PC-9 (cell line): ENCODE measurements around the gene UCN2. TPM values are rescaled to one million over a fixed set of nuclear protein-coding genes. Genes with fewer than 3 reads are reported as not detected.

Source experiments
- BruUV-seq: library from RNA; stranded (reverse); fragments of 400-500 nt; replicated peaks from 2 replicates; lab custom pipeline; 2021; lab: Mats Ljungman, UMichigan
- CTCF ChIA-PET: fragments of 300-600 bp; sonication (Branson Sonifier 250); formaldehyde crosslinking; loops from one replicate; lab custom pipeline; 2022; ENCODE audit warnings: antibody characterized with exemption; lab: Charles Lee
- POLR2A ChIA-PET: fragments of 300-600 bp; sonication (Branson Sonifier 250); formaldehyde crosslinking; loops from one replicate; lab custom pipeline; 2022; ENCODE audit warnings: antibody characterized with exemption; ENCODE audit not compliant: unreplicated experiment; lab: Charles Lee
- DNase-seq, 2 experiments: peaks; one replicate each; pipeline versions ENCODE4 v3.0.0 to v3.0.0-alpha.2; 2015 to 2022; ENCODE audit warnings: mixed read lengths in 1 of 2
- H2AFZ ChIP-seq: fragments of 200-600 bp; sonication (generic); 2 replicates; pipeline ENCODE4 v1.8.1; 2017; ENCODE audit warnings: antibody characterized with exemption
- H3F3A ChIP-seq: fragments of 200-600 bp; sonication (generic); 2 replicates; pipeline ENCODE4 v1.8.1; 2017; ENCODE audit warnings: antibody characterized with exemption, mild to moderate bottlenecking, low read depth; ENCODE audit not compliant: insufficient read depth
- H3K27ac ChIP-seq: fragments of 200-600 bp; sonication (generic); 2 replicates; pipeline ENCODE4 v1.6.1; 2016; ENCODE audit warnings: mixed run types
- H3K27me3 ChIP-seq: fragments of 200-600 bp; sonication (generic); 2 replicates; pipeline ENCODE4 v1.6.1; 2016; ENCODE audit warnings: low read depth, mixed run types; ENCODE audit not compliant: insufficient read depth
- H3K36me3 ChIP-seq: fragments of 200-600 bp; sonication (generic); 2 replicates; pipeline ENCODE4 v1.6.1; 2016; ENCODE audit warnings: low read depth, mixed run types
- H3K4me1 ChIP-seq: fragments of 200-600 bp; sonication (generic); replicated peaks from 2 replicates; pipeline ENCODE4 v1.6.1; 2016; ENCODE audit warnings: mixed run types; ENCODE audit not compliant: insufficient read depth
- H3K4me2 ChIP-seq: fragments of 200-600 bp; sonication (generic); 2 replicates; pipeline ENCODE4 v1.6.1; 2017; ENCODE audit warnings: mixed run types
- H3K4me3 ChIP-seq: fragments of 200-600 bp; sonication (generic); 2 replicates; pipeline ENCODE4 v1.6.1; 2016; ENCODE audit warnings: mixed run types
- H3K79me2 ChIP-seq: fragments of 200-600 bp; sonication (generic); 2 replicates; pipeline ENCODE4 v1.6.1; 2017; ENCODE audit warnings: low read depth, mixed run types
- H3K9me2 ChIP-seq: fragments of 200-600 bp; sonication (generic); 2 replicates; pipeline ENCODE4 v1.8.1; 2017; ENCODE audit warnings: mild to moderate bottlenecking; ENCODE audit not compliant: insufficient read depth
- H3K9me3 ChIP-seq: fragments of 200-600 bp; sonication (generic); 2 replicates; pipeline ENCODE4 v1.8.1; 2016; ENCODE audit warnings: low read depth; ENCODE audit not compliant: insufficient read depth
- H4K20me1 ChIP-seq: fragments of 200-600 bp; sonication (generic); 2 replicates; pipeline ENCODE4 v1.8.1; 2017; ENCODE audit not compliant: insufficient read depth
- CTCF ChIP-seq: fragments of 200-600 bp; sonication (generic); conservative IDR thresholded peaks from 2 replicates; pipeline ENCODE4 v1.6.1; 2017; ENCODE audit warnings: mixed run types, antibody characterized with exemption, mild to moderate bottlenecking, moderate library complexity
- EZH2 ChIP-seq: fragments of 200-600 bp; sonication (generic); IDR thresholded peaks from 2 replicates; pipeline ENCODE4 v1.8.0; 2017; ENCODE audit warnings: antibody characterized with exemption, low read depth
- intact Hi-C: fragments of 100-400 bp; cut with micrococcal nuclease; formaldehyde crosslinking; loops from one replicate; pipeline ENCODE4 v1.10.0; 2022; ENCODE audit not compliant: unreplicated experiment
- total RNA-seq: library from RNA; stranded (reverse); gene quantifications from 2 replicates; pipeline ENCODE4 v1.2.3, GENCODE V29; 2021

Gene UCN2
- total RNA-seq, 1 experiment from 2014 or later, result 2.8 TPM

- Histone ChIP-seq H3F3A (peaks cover 36% of the 10 kb centered on the region), H3K27ac (no peak overlapping the region), H3K36me3 (no peaks in the 10 kb centered on the region; the same call in 1 of the 2 replicates), H3K4me3 (no peak overlapping the region), H3K79me2 (no peaks in the 10 kb centered on the region), H3K9me2 (no peaks in the 10 kb centered on the region), H3K9me3 (no peaks in the 10 kb centered on the region), H3K4me1 (peaks cover 42% of the 10 kb centered on the region), H3K27me3 (no peaks in the 10 kb centered on the region), H4K20me1 (no peaks in the 10 kb centered on the region), H2AFZ (no peak overlapping the region), H3K4me2 (no peak overlapping the region)
- ChIA-PET POLR2A (no interaction called here), CTCF (no interaction called here)
- no peak for DNase-seq
- TF ChIP-seq EZH2, result no peak
- TF ChIP-seq CTCF, result no peak
- intact Hi-C loops, result loop anchor here (5.0 kb wide), 2 partner anchors 63 to 132 kb away; partner anchors contain the start of gene CELSR3
- no TSS peak for BruUV-seq
Measured at GRCh38 chr3:48599509-48600285, 36.1 kb upstream of the UCN2 start.

- H3K27me3 ChIP-seq, result no peaks in the 10 kb centered on the region
- no peak overlapping the region for H3K4me2 ChIP-seq
- H3K36me3 ChIP-seq, result no peaks in the 10 kb centered on the region; the same call in 1 of the 2 replicates
- CTCF ChIA-PET, result no interaction called here
- no peaks in the 10 kb centered on the region for H3K9me3 ChIP-seq
- no peaks in the 10 kb centered on the region for H3K9me2 ChIP-seq
- TF ChIP-seq EZH2, result no peak
- no peak for TF ChIP-seq CTCF
- H3K79me2 ChIP-seq, result peaks cover 2% of the 10 kb centered on the region
- POLR2A ChIA-PET, result no interaction called here
- H3K4me1 ChIP-seq, result peaks cover 44% of the 10 kb centered on the region
- H2AFZ ChIP-seq, result no peak overlapping the region
- H3K27ac ChIP-seq, result peak overlapping the region; percentile 57; the same call in 1 of the 2 replicates
- H4K20me1 ChIP-seq, result no peaks in the 10 kb centered on the region
- DNase-seq, result peak in 1 of 2 experiments; percentile 60
- no TSS peak for BruUV-seq
- intact Hi-C loops, result loop anchor here (5.0 kb wide), 2 partner anchors 63 to 132 kb away; partner anchors contain the start of gene CELSR3
- no peak overlapping the region for H3K4me3 ChIP-seq
- H3F3A ChIP-seq, result peaks cover 36% of the 10 kb centered on the region
Measured at GRCh38 chr3:48599077-48599501, 35.5 kb upstream of the UCN2 start.

- Histone ChIP-seq H3K9me2 (no peaks in the 10 kb centered on the region), H3K27me3 (no peaks in the 10 kb centered on the region), H3K4me2 (peak overlapping the region; percentile 41), H3K27ac (peak overlapping the region; percentile 57), H3K79me2 (peaks cover 8% of the 10 kb centered on the region), H3K9me3 (no peaks in the 10 kb centered on the region), H3K36me3 (no peaks in the 10 kb centered on the region), H3K4me1 (peaks cover 50% of the 10 kb centered on the region), H4K20me1 (no peaks in the 10 kb centered on the region), H3K4me3 (no peak overlapping the region), H3F3A (peaks cover 36% of the 10 kb centered on the region), H2AFZ (no peak overlapping the region)
- BruUV-seq, result no TSS peak
- CTCF ChIA-PET, result no interaction called here
- TF ChIP-seq CTCF, result no peak
- no peak for TF ChIP-seq EZH2
- POLR2A ChIA-PET, result interaction anchor here (0.5 to 0.8 kb wide), 5 partner anchors 11 to 249 kb away, joined by 3 to 4 read pairs (median 3); partner anchors contain the start of gene PRKAR2A
- intact Hi-C loops, result loop anchor here (1.0 to 5.0 kb wide), 3 partner anchors 11 to 131 kb away; partner anchors contain the start of genes CELSR3 and UQCRC1
- DNase-seq, result peak; percentile 71 to 80
Measured at GRCh38 chr3:48598323-48599076, 34.9 kb upstream of the UCN2 start.
